Stimulated activated CD8-positive, alpha-beta memory T cell treated with anti-CD3 and anti-CD28 coated beads, Interleukin-15, amount 100 ng/mL, for 48 hours (primary cell): ENCODE results near the gene GDPD2.

Experiments
- DNase-seq, 2 donors: peaks; one replicate each; pipeline ENCODE4 v3.0.0-alpha.2; 2020; ENCODE audit warnings: low read depth in 2 of 2

Gene GDPD2

GRCh38 chrX:70437921-70438665 lies 15.0 kb downstream of the GDPD2 start:
- no peak for DNase-seq

DNA sequence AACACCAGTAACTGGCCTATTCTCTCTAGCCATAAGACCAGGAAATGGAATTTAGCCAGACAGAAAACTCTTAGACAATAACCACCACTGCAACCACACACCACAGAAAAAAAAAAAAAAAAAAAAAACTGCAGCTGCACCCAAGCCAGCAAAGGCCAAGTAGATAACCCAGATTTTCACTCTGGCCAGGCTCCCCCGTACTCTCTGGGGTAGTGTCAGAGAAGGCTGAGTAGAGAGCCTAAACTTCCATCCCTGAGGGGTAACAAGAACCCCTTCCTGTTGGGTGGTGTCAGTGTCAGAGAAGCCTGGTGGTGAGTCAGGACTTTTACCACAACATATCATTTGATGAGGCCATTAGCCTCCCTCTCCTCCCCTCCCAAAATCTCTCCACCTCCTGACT lies 15.9 kb downstream of the GDPD2 start:
- DNase-seq, result no peak

DNA sequence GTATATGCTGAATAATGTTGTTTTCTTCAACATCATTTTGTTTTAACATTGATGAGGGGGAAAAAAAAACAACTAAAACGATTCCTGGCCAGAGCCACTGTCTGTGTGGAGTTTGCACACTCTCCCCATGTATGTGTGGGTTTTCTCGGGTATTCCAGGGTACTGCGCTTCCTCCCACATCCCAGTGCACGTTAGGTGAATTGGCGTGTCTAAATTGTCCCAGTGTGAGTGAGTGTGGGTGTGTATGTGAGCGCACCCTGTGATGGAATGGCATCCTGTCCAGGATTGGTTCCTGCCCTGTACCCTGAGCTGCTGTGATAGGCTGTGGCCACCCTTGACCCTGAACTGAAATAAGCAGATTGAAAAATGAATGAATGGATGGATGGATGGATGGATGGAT lies 19.1 kb downstream of the GDPD2 start:
- DNase-seq, result no peak

GRCh38 chrX:70444326-70444945 lies 21.3 kb downstream of the GDPD2 start, which contains the start of gene DLG3:
Gene DLG3, plus strand, starts transcription at chrX:70444835. Its CDS starts 367 bp downstream, at chrX:70445202.
- DNase-seq, result no peak

GRCh38 chrX:70444946-70445656 lies 22.0 kb downstream of the GDPD2 start:
- no peak for DNase-seq

- no peak for DNase-seq
Measured at GRCh38 chrX:70445951-70446350, 22.8 kb downstream of the GDPD2 start.

DNA sequence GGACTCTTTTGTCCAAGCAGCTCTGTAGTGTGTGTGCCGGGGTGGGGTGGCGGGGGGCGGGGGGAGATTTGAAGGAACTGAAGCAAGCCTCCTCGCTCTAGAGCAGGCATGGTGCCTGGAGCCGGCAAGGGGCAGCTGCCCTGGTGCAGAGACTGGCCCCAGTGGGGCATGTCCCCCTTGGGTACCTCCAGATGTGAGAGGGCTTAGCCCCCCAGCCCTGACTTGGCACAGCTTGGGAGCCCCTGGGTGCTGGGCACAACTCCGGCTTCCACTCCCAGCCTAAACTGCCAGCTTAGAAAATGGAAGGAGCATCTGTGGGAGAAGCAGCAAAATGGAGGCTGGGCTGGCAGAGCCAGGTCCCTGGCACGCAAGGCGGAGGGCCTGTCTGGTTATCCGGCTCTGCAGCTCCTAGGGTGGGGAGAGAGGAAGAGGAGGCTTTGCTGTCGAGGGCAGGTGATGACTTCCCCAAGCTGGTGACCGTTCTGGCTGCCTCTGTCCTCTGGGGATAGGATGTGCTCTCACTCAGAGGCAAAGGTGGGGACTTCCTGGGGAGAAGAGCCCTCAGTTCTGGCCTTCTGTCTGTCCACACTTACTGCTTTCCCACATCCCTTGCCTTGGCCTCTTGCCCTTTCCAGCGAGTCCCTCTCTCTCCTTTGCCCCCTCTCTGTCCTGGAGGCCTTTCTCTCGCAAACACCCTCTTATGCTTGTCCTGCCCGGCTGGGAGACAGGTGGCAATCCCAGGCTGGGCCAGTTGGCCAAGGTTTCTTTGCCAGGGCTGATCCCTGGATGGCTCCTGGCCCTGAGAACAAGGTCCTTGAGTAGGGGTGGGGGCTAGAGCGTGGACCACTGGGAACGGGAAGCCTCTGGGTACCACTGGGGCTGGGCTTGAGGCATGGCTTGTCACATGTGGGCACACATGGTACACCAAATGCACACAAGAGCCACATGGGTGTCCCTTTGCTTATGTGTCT lies 23.6 kb downstream of the GDPD2 start:
- DNase-seq, result no peak

DNA sequence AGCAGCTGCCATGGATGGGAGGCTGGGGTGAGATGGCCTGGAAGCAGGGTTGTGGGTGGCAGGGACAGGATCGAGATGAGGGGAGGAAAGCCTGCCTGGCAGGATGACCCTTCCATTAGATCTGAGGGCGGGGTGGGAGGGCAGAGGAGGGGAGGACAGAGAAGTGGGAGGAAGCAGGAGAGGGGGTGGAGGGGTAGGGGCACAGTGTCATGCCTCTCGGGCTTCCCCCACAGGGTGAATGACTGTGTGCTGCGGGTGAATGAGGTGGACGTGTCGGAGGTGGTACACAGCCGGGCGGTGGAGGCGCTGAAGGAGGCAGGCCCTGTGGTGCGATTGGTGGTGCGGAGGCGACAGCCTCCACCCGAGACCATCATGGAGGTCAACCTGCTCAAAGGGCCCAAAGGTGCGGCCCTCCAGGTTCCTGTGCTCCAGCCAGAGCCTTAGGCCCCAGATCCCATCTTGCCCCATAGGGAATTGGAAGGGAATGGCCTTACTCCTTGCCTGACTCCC lies 26.4 kb downstream of the GDPD2 start:
- no peak for DNase-seq

DNA sequence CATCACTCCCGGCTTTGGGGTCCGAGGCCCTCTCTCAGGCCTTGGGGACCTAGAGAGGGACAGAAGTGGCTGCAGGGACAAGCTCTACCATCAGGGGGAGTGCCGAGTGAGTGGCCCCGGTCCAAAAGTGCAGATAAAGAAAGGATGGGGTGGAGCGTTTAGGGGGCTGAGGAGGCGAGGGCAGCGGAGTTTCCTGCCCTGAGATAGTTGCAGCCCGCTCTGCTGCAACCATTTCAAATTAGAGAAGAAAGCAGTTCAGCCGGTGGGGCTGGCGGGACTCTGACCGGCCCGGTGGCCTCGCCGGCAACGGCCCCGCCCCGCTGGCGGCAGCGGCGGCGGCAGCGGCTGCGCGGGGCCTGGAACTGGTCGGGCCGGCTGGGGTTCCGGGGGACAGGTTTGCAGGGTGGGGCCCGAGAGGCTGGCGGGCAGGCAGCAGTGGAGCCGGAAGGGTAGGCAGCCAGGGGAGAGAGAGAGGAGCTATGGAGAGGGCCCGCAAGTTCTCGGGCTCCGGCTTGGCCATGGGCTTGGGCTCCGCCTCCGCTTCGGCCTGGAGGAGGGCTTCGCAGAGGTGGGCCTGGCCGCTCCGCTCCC lies 29.1 kb downstream of the GDPD2 start:
- DNase-seq, result peak in 1 of 2 donors; percentile 23

DNA sequence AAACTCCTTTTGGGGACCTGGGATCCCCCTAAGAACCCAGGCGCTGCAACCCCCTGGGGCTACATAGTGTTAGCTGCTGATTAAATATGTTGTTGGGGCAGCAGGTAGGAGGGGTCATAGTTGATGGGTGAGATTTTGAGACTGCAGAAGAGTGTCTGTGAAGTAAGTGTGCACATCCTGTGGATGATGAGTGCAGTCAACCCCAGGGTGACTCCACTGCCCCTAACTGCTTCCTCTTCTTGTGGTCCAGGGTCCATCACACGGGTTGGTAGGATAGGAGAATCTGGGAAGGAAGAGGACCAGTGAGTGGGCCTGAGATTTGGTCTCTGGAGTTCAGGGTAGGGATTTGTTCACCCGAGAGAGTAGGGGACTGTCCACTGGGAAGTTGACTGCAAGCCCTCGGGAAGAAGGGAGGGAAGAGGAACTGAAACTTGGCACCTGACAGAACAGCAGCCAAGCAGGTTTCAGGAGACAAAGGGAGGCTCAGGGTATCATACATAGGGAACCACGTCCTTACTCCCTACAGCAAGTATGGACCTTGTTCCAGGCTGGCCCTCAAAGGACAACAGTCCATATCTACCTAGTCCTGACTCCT lies 30.0 kb downstream of the GDPD2 start:
- DNase-seq, result no peak

GRCh38 chrX:70454441-70455365 lies 31.6 kb downstream of the GDPD2 start:
- peak; percentile 49 to 53 for DNase-seq

- no peak for DNase-seq
Measured at GRCh38 chrX:70455366-70456202, 32.5 kb downstream of the GDPD2 start.

DNA sequence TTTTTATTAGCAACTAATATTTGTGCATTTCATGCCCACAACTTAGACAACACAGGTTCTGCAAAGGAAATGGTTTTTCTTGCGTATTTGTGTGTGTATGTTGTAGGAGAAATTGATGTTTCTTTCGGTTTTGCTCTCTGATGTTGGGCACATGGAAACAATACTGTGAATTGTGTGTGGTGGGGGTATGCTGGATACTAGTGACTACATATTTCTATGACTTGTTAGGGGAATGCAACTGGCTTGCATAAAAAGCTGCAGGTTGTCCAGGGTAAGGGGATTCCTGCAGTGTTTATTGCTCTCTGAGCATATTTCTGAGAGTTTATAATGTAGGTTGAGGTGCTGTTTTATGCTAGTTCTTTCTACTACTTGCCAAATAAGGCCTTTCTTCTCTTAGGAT lies 33.1 kb downstream of the GDPD2 start:
- DNase-seq, result no peak

GRCh38 chrX:70461026-70461425 lies 37.9 kb downstream of the GDPD2 start:
- no peak for DNase-seq

DNA sequence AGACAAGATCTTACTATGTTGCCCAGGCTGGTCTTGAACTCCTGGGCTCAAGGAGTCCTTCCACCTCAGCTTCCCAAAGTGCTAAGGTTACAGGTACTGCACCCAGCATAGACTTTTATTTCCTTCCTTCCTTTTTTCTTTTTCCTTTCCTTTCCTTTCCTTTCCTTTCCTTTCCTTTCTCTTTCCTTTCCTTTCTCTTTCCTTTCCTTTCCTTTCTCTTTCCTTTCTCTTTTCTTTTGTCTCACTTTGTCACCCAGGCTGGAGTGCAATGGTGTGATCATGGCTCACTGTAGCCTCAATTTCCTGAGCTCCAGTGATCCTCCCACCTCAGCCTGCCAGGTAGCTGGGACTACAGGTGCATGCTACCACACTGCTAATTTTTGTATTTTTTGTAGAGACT lies 40.9 kb downstream of the GDPD2 start:
- DNase-seq, result no peak

DNA sequence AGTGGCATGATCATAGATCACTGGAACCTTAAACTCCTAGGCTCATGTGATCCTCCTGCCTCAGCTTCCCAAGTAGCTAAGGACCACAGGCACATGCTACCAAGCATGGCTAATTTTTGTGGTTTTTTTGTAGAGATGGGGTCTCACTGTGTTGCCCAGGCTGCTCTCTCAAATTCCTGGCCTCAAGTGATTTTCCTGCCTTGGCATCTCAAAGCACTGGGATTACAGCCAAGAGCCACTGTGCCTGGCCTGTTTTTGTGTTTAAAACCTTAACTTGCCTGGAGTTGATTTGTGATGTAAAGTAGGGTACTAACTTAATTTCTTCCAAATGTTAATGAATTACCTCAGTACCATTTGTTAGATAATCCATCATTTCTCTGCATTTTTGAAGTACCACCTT lies 43.9 kb downstream of the GDPD2 start:
- no peak for DNase-seq

GRCh38 chrX:70468709-70469108 lies 45.6 kb downstream of the GDPD2 start:
- DNase-seq, result no peak

DNA sequence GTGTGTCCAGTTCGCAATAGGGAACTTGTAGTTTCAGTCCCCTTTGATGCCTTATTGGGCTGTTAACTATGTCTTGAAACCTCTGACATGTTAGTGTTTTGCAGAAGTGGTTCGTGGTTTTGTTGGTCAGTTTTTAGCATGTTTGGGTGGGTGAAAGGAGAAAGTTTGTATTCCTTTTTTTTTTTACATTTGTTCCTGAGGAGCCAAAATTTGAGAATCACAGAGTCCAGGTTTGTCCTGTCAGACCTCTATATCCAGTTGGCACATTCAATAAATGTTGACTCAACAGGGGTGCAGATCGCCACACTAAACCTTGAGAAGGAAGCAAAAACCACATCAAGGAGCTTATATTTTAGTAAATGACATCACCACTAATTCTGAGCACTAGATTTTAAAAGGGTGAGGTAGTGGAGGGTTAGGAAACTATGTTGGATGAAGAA lies 47.8 kb downstream of the GDPD2 start:
- no peak for DNase-seq
